MM.1S (cell line): ENCODE data around the gene LINGO3.
A peak's percentile ranks its signal among the peaks of the same experiment; 100 is the strongest.

Experiments
- DNase-seq: peaks from one replicate; pipeline ENCODE4 v3.0.0-alpha.2; 2015
- H2AFZ ChIP-seq: fragments of 300-600 bp; sonication (generic); 2 replicates; pipeline ENCODE4 v1.6.0; 2016; ENCODE audit warnings: antibody characterized with exemption, low read length
- H3F3A ChIP-seq: fragments of 300-600 bp; sonication (generic); 2 replicates; pipeline ENCODE4 v1.6.1; 2016; ENCODE audit warnings: mild to moderate bottlenecking, antibody characterized with exemption, low read length, moderate library complexity, mixed read lengths; ENCODE audit not compliant: insufficient read depth
- H3K27ac ChIP-seq: fragments of 300-600 bp; sonication (generic); 2 replicates; pipeline ENCODE4 v1.5.1; 2016; ENCODE audit warnings: mild to moderate bottlenecking, low read length
- H3K27me3 ChIP-seq: fragments of 300-600 bp; sonication (generic); replicated peaks from 2 replicates; pipeline ENCODE4 v1.6.0; 2016; ENCODE audit warnings: low read length; ENCODE audit not compliant: insufficient read depth
- H3K36me3 ChIP-seq: fragments of 300-600 bp; sonication (generic); replicated peaks from 2 replicates; pipeline ENCODE4 v1.6.1; 2016; ENCODE audit warnings: mild to moderate bottlenecking, low read length, mixed read lengths; ENCODE audit not compliant: insufficient read depth
- H3K4me1 ChIP-seq: fragments of 300-600 bp; sonication (generic); 2 replicates; pipeline ENCODE4 v1.6.1; 2016; ENCODE audit warnings: low read length, mixed read lengths
- H3K4me2 ChIP-seq: fragments of 300-600 bp; sonication (generic); 2 replicates; pipeline ENCODE4 v1.6.0; 2016; ENCODE audit warnings: low read depth, low read length
- H3K4me3 ChIP-seq: fragments of 300-600 bp; sonication (generic); 2 replicates; pipeline ENCODE4 v1.5.1; 2016; ENCODE audit warnings: low read length, mixed read lengths
- H3K79me2 ChIP-seq: fragments of 300-600 bp; sonication (generic); 2 replicates; pipeline ENCODE4 v1.6.1; 2016; ENCODE audit warnings: mixed run types, low read length, mixed read lengths
- H3K9ac ChIP-seq: fragments of 300-600 bp; sonication (generic); 2 replicates; pipeline ENCODE4 v1.6.1; 2016; ENCODE audit warnings: low read length, mixed read lengths
- H3K9me2 ChIP-seq: fragments of 300-600 bp; sonication (generic); replicated peaks from 2 replicates; pipeline ENCODE4 v1.6.1; 2016; ENCODE audit warnings: mild to moderate bottlenecking, low read length, mixed read lengths; ENCODE audit not compliant: insufficient read depth
- H3K9me3 ChIP-seq: fragments of 300-600 bp; sonication (generic); replicated peaks from 2 replicates; pipeline ENCODE4 v1.6.1; 2016; ENCODE audit warnings: mild to moderate bottlenecking, low read length, mixed read lengths; ENCODE audit not compliant: insufficient read depth
- H4K20me1 ChIP-seq: fragments of 300-600 bp; sonication (generic); 2 replicates; pipeline ENCODE4 v1.6.1; 2016; ENCODE audit warnings: mild to moderate bottlenecking, low read length, moderate library complexity, mixed read lengths; ENCODE audit not compliant: insufficient read depth
- EZH2 ChIP-seq: fragments of 300-600 bp; sonication (generic); optimal IDR thresholded peaks from 2 replicates; pipeline ENCODE3; 2017; ENCODE audit warnings: low read depth, mild to moderate bottlenecking, antibody characterized with exemption, low read length, mixed read lengths
- EZH2phosphoT487 ChIP-seq: fragments of 300-600 bp; sonication (generic); IDR thresholded peaks from 2 replicates; pipeline ENCODE4 v1.6.1; 2018; ENCODE audit warnings: antibody characterized with exemption, low read length
- TF ChIP-seq, protein P1 (sequence below): fragments of 300-600 bp; sonication (generic); IDR thresholded peaks from 2 replicates; pipeline ENCODE4 v1.5.1; 2016; ENCODE audit warnings: antibody characterized with exemption, low read length, mixed read lengths

The LINGO3 gene

GRCh38 chr19:2276429-2276986 lies 31.4 kb downstream of the LINGO3 start:
- no peak for DNase-seq
- no peak for TF ChIP-seq EZH2
- TF ChIP-seq, protein P1, sequence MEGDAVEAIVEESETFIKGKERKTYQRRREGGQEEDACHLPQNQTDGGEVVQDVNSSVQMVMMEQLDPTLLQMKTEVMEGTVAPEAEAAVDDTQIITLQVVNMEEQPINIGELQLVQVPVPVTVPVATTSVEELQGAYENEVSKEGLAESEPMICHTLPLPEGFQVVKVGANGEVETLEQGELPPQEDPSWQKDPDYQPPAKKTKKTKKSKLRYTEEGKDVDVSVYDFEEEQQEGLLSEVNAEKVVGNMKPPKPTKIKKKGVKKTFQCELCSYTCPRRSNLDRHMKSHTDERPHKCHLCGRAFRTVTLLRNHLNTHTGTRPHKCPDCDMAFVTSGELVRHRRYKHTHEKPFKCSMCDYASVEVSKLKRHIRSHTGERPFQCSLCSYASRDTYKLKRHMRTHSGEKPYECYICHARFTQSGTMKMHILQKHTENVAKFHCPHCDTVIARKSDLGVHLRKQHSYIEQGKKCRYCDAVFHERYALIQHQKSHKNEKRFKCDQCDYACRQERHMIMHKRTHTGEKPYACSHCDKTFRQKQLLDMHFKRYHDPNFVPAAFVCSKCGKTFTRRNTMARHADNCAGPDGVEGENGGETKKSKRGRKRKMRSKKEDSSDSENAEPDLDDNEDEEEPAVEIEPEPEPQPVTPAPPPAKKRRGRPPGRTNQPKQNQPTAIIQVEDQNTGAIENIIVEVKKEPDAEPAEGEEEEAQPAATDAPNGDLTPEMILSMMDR = no peak
- no peak for TF ChIP-seq EZH2phosphoT487
- Histone ChIP-seq H3K27ac (no peak overlapping the region), H3K4me2 (no peak overlapping the region), H3K9me3 (no peaks in the 10 kb centered on the region), H3K36me3 (peaks cover 14% of the 10 kb centered on the region), H3K9ac (no peak overlapping the region), H4K20me1 (peaks cover 18% of the 10 kb centered on the region), H3F3A (peaks cover 27% of the 10 kb centered on the region), H3K79me2 (peaks cover 36% of the 10 kb centered on the region), H3K27me3 (no peaks in the 10 kb centered on the region), H2AFZ (no peak overlapping the region), H3K4me3 (no peak overlapping the region), H3K9me2 (no peaks in the 10 kb centered on the region), H3K4me1 (peaks cover 22% of the 10 kb centered on the region)

GRCh38 chr19:2275588-2276428 lies 32.1 kb downstream of the LINGO3 start:
- TF ChIP-seq, protein P1 = no peak
- TF ChIP-seq EZH2 (no peak), EZH2phosphoT487 (no peak)
- no peaks in the 10 kb centered on the region for H3K27me3 ChIP-seq
- peaks cover 43% of the 10 kb centered on the region for H3K79me2 ChIP-seq
- peaks cover 17% of the 10 kb centered on the region for H3K36me3 ChIP-seq
- H3K9me3 ChIP-seq = no peaks in the 10 kb centered on the region
- peaks cover 26% of the 10 kb centered on the region for H3K4me1 ChIP-seq
- H3K9me2 ChIP-seq = no peaks in the 10 kb centered on the region
- H3K27ac ChIP-seq = no peak overlapping the region
- H3K4me2 ChIP-seq = no peak overlapping the region
- H3K4me3 ChIP-seq = no peak overlapping the region
- H3K9ac ChIP-seq = no peak overlapping the region
- peak; percentile 5 for DNase-seq
- peaks cover 34% of the 10 kb centered on the region for H3F3A ChIP-seq
- peaks cover 25% of the 10 kb centered on the region for H4K20me1 ChIP-seq
- H2AFZ ChIP-seq = no peak overlapping the region

DNA sequence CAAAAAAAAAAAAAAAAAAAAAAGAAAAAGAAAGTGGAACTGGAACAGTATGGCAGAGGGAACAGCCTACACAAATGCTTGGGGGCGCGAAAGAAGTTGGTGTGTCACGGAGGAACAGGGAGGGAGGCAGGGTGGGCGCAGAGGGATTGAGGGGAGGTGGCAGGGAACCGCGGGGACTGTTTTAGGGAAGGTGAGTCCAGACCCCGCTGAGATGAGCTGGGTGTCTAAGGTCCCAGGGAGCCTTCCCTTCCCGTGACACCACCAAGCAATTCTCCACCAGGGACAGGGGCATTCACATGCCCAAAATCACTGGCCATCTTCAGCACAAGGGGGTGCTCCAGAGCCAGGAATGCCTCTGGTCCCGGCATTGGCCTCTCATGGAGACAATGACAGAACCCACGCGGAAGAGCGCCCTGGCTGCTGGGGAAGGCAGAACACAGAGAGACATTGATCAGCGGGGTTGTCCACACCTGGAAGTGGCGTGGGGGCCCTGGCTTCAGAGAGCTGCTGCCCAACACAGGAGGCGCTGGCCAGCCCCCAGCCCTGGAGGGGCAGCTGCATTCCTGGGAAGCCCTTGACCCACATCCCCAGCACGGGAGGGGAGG lies 32.9 kb downstream of the LINGO3 start:
- TF ChIP-seq, protein P1 = peak; percentile 60
- no peak for TF ChIP-seq EZH2
- H3K79me2 ChIP-seq = peaks cover 51% of the 10 kb centered on the region
- H3K9me3 ChIP-seq = no peaks in the 10 kb centered on the region
- no peak overlapping the region for H3K4me2 ChIP-seq
- peaks cover 32% of the 10 kb centered on the region for H4K20me1 ChIP-seq
- peak; percentile 63 for DNase-seq
- peaks cover 17% of the 10 kb centered on the region for H3K36me3 ChIP-seq
- H3K27ac ChIP-seq = no peak overlapping the region
- no peak overlapping the region for H3K9ac ChIP-seq
- H3F3A ChIP-seq = peaks cover 40% of the 10 kb centered on the region
- H3K4me3 ChIP-seq = no peak overlapping the region
- no peak overlapping the region for H2AFZ ChIP-seq
- no peaks in the 10 kb centered on the region for H3K27me3 ChIP-seq
- peaks cover 26% of the 10 kb centered on the region for H3K4me1 ChIP-seq
- no peaks in the 10 kb centered on the region for H3K9me2 ChIP-seq
